ENCODE results near the gene HSD3B7. TPM values are rescaled to one million over a fixed set of nuclear protein-coding genes. Genes with fewer than 3 reads are reported as not detected.

The HSD3B7 gene
- total RNA-seq, 2 experiments from 2014 or later = 2.4 to 3.3 TPM

- ChIA-PET POLR2A (no interaction called here), CTCF (ENCODE audit: unreplicated experiment) (no interaction called here)
- intact Hi-C loops (cut with micrococcal nuclease; ENCODE audit: unreplicated experiment) = loop anchor here (2.0 to 5.0 kb wide), 2 partner anchors 74 to 76 kb away; partner anchors contain the start of genes FBXL19, ZNF646 and ZNF668
These were observed 11.4 kb downstream of the HSD3B7 start for GRCh38 chr16:30996324-30996984.

GRCh38 chr16:30996985-30997724, 12.1 kb downstream of the HSD3B7 start:
- H4K20me1 ChIP-seq (ENCODE audit: insufficient read depth, low read length) = no peaks in the 10 kb centered on the region
- H3K79me2 ChIP-seq (ENCODE audit: insufficient read depth, low read depth, low read length) = no peaks in the 10 kb centered on the region
- ChIA-PET POLR2A (interaction anchor here (0.6 kb wide), 1 partner anchor 128 kb away, joined by 4 read pairs; no protein-coding TSS in a partner anchor), CTCF (ENCODE audit: unreplicated experiment) (interaction anchor here (0.7 kb wide), 1 partner anchor 625 kb away, joined by 5 read pairs; no protein-coding TSS in a partner anchor)
- peak overlapping the region; percentile 95 for H2AFZ ChIP-seq (ENCODE audit: low read length)
- intact Hi-C loops (cut with micrococcal nuclease; ENCODE audit: unreplicated experiment) = loop anchor here (2.0 to 5.0 kb wide), 2 partner anchors 74 to 75 kb away; partner anchors contain the start of genes FBXL19, ZNF646 and ZNF668
- H3K9me2 ChIP-seq (ENCODE audit: insufficient read depth, low read length) = no peaks in the 10 kb centered on the region
- peak; percentile 79 for DNase-seq (ENCODE audit: low spot score)
- peak overlapping the region; percentile 96 for H3K4me2 ChIP-seq (ENCODE audit: low read length)
- no peaks in the 10 kb centered on the region for H3K36me3 ChIP-seq (ENCODE audit: insufficient read depth, low read length)
- no peak overlapping the region for H3K27ac ChIP-seq (ENCODE audit: low read depth, low read length, poor library complexity, severe bottlenecking)
- H3K4me3 ChIP-seq (ENCODE audit: low read depth, low read length, poor library complexity, severe bottlenecking) = peak overlapping the region; percentile 72
- H3K9me3 ChIP-seq (ENCODE audit: low read length) = no peaks in the 10 kb centered on the region
- H3K4me1 ChIP-seq (ENCODE audit: insufficient read depth, low read length, poor library complexity, severe bottlenecking) = peaks cover 10% of the 10 kb centered on the region
- no peak for TF ChIP-seq CTCF (conservative IDR thresholded peaks at IDR 0.05; ENCODE audit: low read length)
- no peak for TF ChIP-seq EZH2phosphoT487 (IDR thresholded peaks at IDR 0.05; ENCODE audit: borderline replicate concordance, low read depth, low read length)
- no TSS peak for BruUV-seq (replicated peaks)

More at GRCh38 chr16:30996324-30996984, 11.4 kb downstream of the HSD3B7 start:
- TF ChIP-seq CTCF (conservative IDR thresholded peaks at IDR 0.05; ENCODE audit: low read length) (no peak), EZH2phosphoT487 (IDR thresholded peaks at IDR 0.05; ENCODE audit: borderline replicate concordance, low read depth, low read length) (no peak)
- H3K27ac ChIP-seq (ENCODE audit: low read depth, low read length, poor library complexity, severe bottlenecking) = no peak overlapping the region
- H3K79me2 ChIP-seq (ENCODE audit: insufficient read depth, low read depth, low read length) = no peaks in the 10 kb centered on the region
- H3K4me3 ChIP-seq (ENCODE audit: low read depth, low read length, poor library complexity, severe bottlenecking) = peak overlapping the region; percentile 72
- H3K4me2 ChIP-seq (ENCODE audit: low read length) = peak overlapping the region; percentile 96
- peak overlapping the region; percentile 95 for H2AFZ ChIP-seq (ENCODE audit: low read length)
- no peaks in the 10 kb centered on the region for H3K9me2 ChIP-seq (ENCODE audit: insufficient read depth, low read length)
- H3K36me3 ChIP-seq (ENCODE audit: insufficient read depth, low read length) = no peaks in the 10 kb centered on the region
- H4K20me1 ChIP-seq (ENCODE audit: insufficient read depth, low read length) = no peaks in the 10 kb centered on the region
- no peaks in the 10 kb centered on the region for H3K9me3 ChIP-seq (ENCODE audit: low read length)
- peaks cover 10% of the 10 kb centered on the region for H3K4me1 ChIP-seq (ENCODE audit: insufficient read depth, low read length, poor library complexity, severe bottlenecking)
- peak; percentile 17 for DNase-seq (ENCODE audit: low spot score)
- BruUV-seq (replicated peaks) = no TSS peak

All from OCI-LY7 (cell line).